B cell (primary cell): ENCODE measurements around the gene TANC1. TPM values are rescaled to one million over a fixed set of nuclear protein-coding genes. Genes with fewer than 3 reads are reported as not detected.

Experiments used
- ATAC-seq: fragments of 200-7000 bp; cut with Tn5 transposase; one replicate; pipeline ENCODE4 v1.10.0; 2021; ENCODE audit warnings: low read depth, mild to moderate bottlenecking, moderate number of reproducible peaks, moderate library complexity
- CTCF ChIA-PET: fragments of 350-600 bp; sonication (Branson Sonifier 250); formaldehyde crosslinking; loops from one replicate; lab custom pipeline; 2021; ENCODE audit warnings: antibody characterized with exemption, inconsistent platforms; lab: Charles Lee
- POLR2A ChIA-PET: fragments of 350-600 bp; sonication (Branson Sonifier 250); formaldehyde crosslinking; loops from one replicate; lab custom pipeline; 2021; ENCODE audit warnings: antibody characterized with exemption; lab: Charles Lee
- DNase-seq: peaks from one replicate; pipeline ENCODE4 v3.0.0; 2013
- H2AFZ ChIP-seq: 2 replicates; pipeline ENCODE4 v1.6.1; 2012; ENCODE audit warnings: mild to moderate bottlenecking, low read depth, low read length; ENCODE audit not compliant: insufficient read depth, poor library complexity, severe bottlenecking
- H3K27ac ChIP-seq, 2 donors: 1 replicate in 1 of 2; 2 replicates in 1 of 2; pipeline ENCODE4 v1.5.1; 2012 to 2013; ENCODE audit warnings: low read length in 2 of 2, mild to moderate bottlenecking in 2 of 2, moderate library complexity in 1 of 2
- H3K27me3 ChIP-seq, 4 experiments: fragments of 200-600 bp in 1 of 4; sonication (generic) in 1 of 4; replicated peaks in 1 of 4; 1 replicate in 2 of 4; 2 replicates in 2 of 4; pipeline versions ENCODE4 v1.6.1 to v1.7.0; 2013 to 2016; ENCODE audit warnings: low read length in 3 of 4, mild to moderate bottlenecking in 2 of 4, mixed read lengths in 1 of 4, moderate library complexity in 1 of 4; ENCODE audit not compliant: insufficient read depth in 4 of 4, control insufficient read depth in 3 of 4; ENCODE audit errors: control extremely low read depth in 1 of 4
- H3K36me3 ChIP-seq, 2 experiments: replicated peaks in 1 of 2; 1 replicate in 1 of 2; 2 replicates in 1 of 2; pipeline versions ENCODE4 v1.6.1 to v1.7.1; 2013; ENCODE audit warnings: low read length in 1 of 2; ENCODE audit not compliant: insufficient read depth in 2 of 2, control insufficient read depth in 1 of 2; ENCODE audit errors: control extremely low read depth in 1 of 2, extremely low read depth in 1 of 2
- H3K4me1 ChIP-seq, 2 donors: fragments of 200-600 bp in 1 of 2; sonication (generic) in 1 of 2; 1 replicate in 1 of 2; 2 replicates in 1 of 2; pipeline versions ENCODE4 v1.5.1 to v1.6.1; 2013 to 2017; ENCODE audit warnings: low read length in 2 of 2; ENCODE audit not compliant: control insufficient read depth in 2 of 2, insufficient read depth in 2 of 2
- H3K4me2 ChIP-seq: replicated peaks from 2 replicates; pipeline ENCODE3; 2012; ENCODE audit warnings: mild to moderate bottlenecking, low read depth, low read length; ENCODE audit not compliant: poor library complexity, severe bottlenecking
- H3K4me3 ChIP-seq, 5 experiments: fragments of 200-600 bp in 1 of 5; sonication (generic) in 1 of 5; 1 replicate in 3 of 5; 2 replicates in 2 of 5; pipeline versions ENCODE4 v1.5.1 to v1.7.0; 2011 to 2016; ENCODE audit warnings: low read length in 4 of 5, mild to moderate bottlenecking in 4 of 5, low read depth in 2 of 5, control low read depth in 1 of 5, moderate library complexity in 1 of 5; ENCODE audit not compliant: insufficient read depth in 1 of 5; ENCODE audit errors: control extremely low read depth in 1 of 5, extremely low read depth in 1 of 5
- H3K79me2 ChIP-seq: fragments of 200-600 bp; sonication (generic); one replicate; pipeline ENCODE4 v1.6.0; 2016; ENCODE audit warnings: low read length; ENCODE audit not compliant: control insufficient read depth, insufficient read depth
- H3K9ac ChIP-seq: fragments of 200-600 bp; sonication (generic); 2 replicates; pipeline ENCODE4 v1.6.1; 2017; ENCODE audit warnings: mild to moderate bottlenecking, low read length, moderate library complexity
- H3K9me3 ChIP-seq, 3 donors: one replicate each; pipeline versions ENCODE4 v1.6.1 to v1.7.1; 2013; ENCODE audit warnings: low read length in 2 of 3; ENCODE audit not compliant: control insufficient read depth in 2 of 3, insufficient read depth in 1 of 3; ENCODE audit errors: control extremely low read depth in 1 of 3
- H4K20me1 ChIP-seq: 2 replicates; pipeline ENCODE4 v1.6.0; 2012; ENCODE audit warnings: mild to moderate bottlenecking, low read length; ENCODE audit not compliant: insufficient read depth, control insufficient read depth, poor library complexity, severe bottlenecking
- H3K27ac Mint-ChIP-seq: one replicate; pipeline ENCODE4 v1.8.0; 2021; ENCODE audit warnings: mixed read lengths
- H3K27me3 Mint-ChIP-seq: one replicate; pipeline ENCODE4 v1.8.0; 2021; ENCODE audit warnings: mixed read lengths
- H3K4me1 Mint-ChIP-seq: one replicate; pipeline ENCODE4 v1.8.0; 2021; ENCODE audit warnings: mixed read lengths
- H3K4me3 Mint-ChIP-seq: one replicate; pipeline ENCODE4 v1.8.0; 2021; ENCODE audit warnings: mixed read lengths
- H3K9me3 Mint-ChIP-seq: one replicate; pipeline ENCODE4 v1.8.0; 2022; ENCODE audit warnings: mixed read lengths; ENCODE audit not compliant: insufficient read depth
- EZH2 ChIP-seq: IDR thresholded peaks from 2 replicates; pipeline ENCODE4 v1.6.1; 2012; ENCODE audit warnings: borderline replicate concordance, low read depth, mild to moderate bottlenecking, moderate library complexity, low read length; ENCODE audit not compliant: insufficient read depth, poor library complexity, severe bottlenecking
- WGBS: methylation state at CpG from one replicate; pipeline ENCODE4 v1.1.5; 2013; ENCODE audit warnings: missing lambda C conversion rate; ENCODE audit not compliant: insufficient coverage; 5-methylcytosine and 5-hydroxymethylcytosine counted together
- intact Hi-C: fragments of 100-400 bp; cut with micrococcal nuclease; formaldehyde crosslinking; loops from one replicate; pipeline ENCODE4 v1.10.0; 2022
- polyA minus RNA-seq: library from RNA; depleted of rRNA, polyadenylated mRNA; stranded (reverse); fragments of >200 nt; gene quantifications from 2 replicates; pipeline ENCODE4 v1.2.3, GENCODE V29; 2012
- polyA plus RNA-seq: library from polyadenylated mRNA; depleted of rRNA; stranded (reverse); fragments of >200 nt; gene quantifications from 2 replicates; pipeline ENCODE4 v1.2.3, GENCODE V29; 2012
- total RNA-seq, 2 donors: library from RNA; stranded (reverse); fragments of 120-200 nt in 1 of 2; gene quantifications; 1 replicate in 1 of 2; 2 replicates in 1 of 2; pipeline versions ENCODE4 v1.2.3 to v1.2.4, GENCODE V29; 2013 to 2022
- TF ChIP-seq, protein P1 (sequence below): fragments of 200-600 bp; IDR thresholded peaks from one replicate; pipeline ENCODE4 v1.8.0; 2022; ENCODE audit warnings: antibody characterized with exemption, mild to moderate bottlenecking

The TANC1 gene
- total RNA-seq (0.07 TPM in 1 of 2 replicates, not detected in the other), polyA plus RNA-seq (0.09 and 0.13 TPM in 2 replicates), polyA minus RNA-seq (0.09 and 0.21 TPM in 2 replicates)
- total RNA-seq (2013) = 0.47 TPM

DNA sequence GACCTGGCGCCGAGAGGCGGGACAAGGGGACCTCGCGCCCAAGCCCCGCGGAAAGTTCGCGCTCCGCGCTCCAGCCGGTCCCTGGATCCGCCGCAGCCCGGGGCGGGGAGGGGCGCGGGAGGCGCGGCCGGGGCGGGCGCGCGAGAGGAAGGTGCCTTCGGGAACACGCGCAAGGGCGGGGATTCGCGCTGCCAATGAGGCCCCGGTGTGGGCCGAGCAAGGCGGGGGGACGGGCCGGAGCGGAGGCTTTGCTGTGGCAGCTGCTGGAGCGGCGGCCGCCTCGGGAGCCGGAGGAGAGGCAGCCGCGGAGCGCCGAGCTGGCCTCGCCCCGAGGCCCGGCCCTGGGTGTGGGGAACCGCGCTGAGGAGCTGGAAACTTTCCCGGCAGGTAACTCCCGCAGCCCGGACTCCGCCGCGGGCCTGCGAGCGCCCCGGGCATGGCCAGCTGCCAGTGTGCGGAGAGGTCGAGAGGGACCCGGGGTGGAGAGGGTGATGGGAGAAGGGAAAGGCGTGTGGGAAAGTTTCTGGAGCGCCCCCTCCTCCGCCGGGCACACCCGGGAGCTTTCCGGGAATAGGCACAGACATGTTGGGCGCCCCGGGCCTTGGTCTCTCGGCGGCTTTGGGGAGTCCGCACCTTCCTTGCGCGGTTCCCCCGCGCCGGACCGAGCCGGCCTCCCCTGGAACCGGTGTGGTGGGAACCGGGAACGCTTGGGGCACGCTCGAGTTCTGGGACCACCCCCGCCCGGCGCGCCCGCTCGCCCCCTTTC is at the start of gene TANC1:
Gene TANC1 (plus strand): TSS at position 245 of the 766 bp plus-strand sequence. CDS start 97,271 bp downstream, outside the sequence.
- intact Hi-C loops = no loop called here
- peak within 1 kb of the TSS; percentile 25 to 56 (median 45) for H3K4me3 ChIP-seq
- no peak within 1 kb of the TSS for H3K27ac ChIP-seq
- no peaks in the 10 kb centered on the region for H3K36me3 ChIP-seq
- peaks cover 29 to 30% of the 10 kb centered on the region in 2 donors for H3K4me1 ChIP-seq
- peaks cover 0 to 52% (median 39%) of the 10 kb centered on the region in 4 experiments for H3K27me3 ChIP-seq
- CTCF ChIA-PET = no interaction called here
- peaks cover 17% of the 10 kb centered on the region for H3K4me1 Mint-ChIP-seq
- H3K79me2 ChIP-seq = no peaks in the 10 kb centered on the region
- TF ChIP-seq EZH2 = no peak
- TF ChIP-seq, protein P1, sequence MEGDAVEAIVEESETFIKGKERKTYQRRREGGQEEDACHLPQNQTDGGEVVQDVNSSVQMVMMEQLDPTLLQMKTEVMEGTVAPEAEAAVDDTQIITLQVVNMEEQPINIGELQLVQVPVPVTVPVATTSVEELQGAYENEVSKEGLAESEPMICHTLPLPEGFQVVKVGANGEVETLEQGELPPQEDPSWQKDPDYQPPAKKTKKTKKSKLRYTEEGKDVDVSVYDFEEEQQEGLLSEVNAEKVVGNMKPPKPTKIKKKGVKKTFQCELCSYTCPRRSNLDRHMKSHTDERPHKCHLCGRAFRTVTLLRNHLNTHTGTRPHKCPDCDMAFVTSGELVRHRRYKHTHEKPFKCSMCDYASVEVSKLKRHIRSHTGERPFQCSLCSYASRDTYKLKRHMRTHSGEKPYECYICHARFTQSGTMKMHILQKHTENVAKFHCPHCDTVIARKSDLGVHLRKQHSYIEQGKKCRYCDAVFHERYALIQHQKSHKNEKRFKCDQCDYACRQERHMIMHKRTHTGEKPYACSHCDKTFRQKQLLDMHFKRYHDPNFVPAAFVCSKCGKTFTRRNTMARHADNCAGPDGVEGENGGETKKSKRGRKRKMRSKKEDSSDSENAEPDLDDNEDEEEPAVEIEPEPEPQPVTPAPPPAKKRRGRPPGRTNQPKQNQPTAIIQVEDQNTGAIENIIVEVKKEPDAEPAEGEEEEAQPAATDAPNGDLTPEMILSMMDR = no peak
- no peak within 1 kb of the TSS for H3K27ac Mint-ChIP-seq
- peak within 1 kb of the TSS; percentile 69 for H2AFZ ChIP-seq
- H3K9me3 ChIP-seq = no peaks in the 10 kb centered on the region
- peak; percentile 51 for ATAC-seq
- POLR2A ChIA-PET = no interaction called here
- H3K4me2 ChIP-seq = peak within 1 kb of the TSS; percentile 86
- H3K9ac ChIP-seq = peak within 1 kb of the TSS; percentile 60
- peaks cover 64% of the 10 kb centered on the region for H3K27me3 Mint-ChIP-seq
- H4K20me1 ChIP-seq = no peaks in the 10 kb centered on the region
- H3K4me3 Mint-ChIP-seq = peak within 1 kb of the TSS; percentile 74
- DNase-seq = peak; percentile 42
- no peaks in the 10 kb centered on the region for H3K9me3 Mint-ChIP-seq
- WGBS = under 1% methylated on average over 92 of the region's 92 CpGs
